CD4-positive, alpha-beta memory T cell (primary cell): ENCODE data around the gene EFCAB5. TPM values are rescaled to one million over a fixed set of nuclear protein-coding genes. Genes with fewer than 3 reads are reported as not detected.
A peak's percentile ranks its signal among the peaks of the same experiment; 100 is the strongest.
"Not testable (repeated sequence)": the region's sequence is repeated elsewhere in the genome, so short reads cannot be mapped to it uniquely, and the experiment has no call there.

Experiments used
- CTCF ChIA-PET: fragments of 350-600 bp; sonication (Branson Sonifier 250); formaldehyde crosslinking; loops from one replicate; lab custom pipeline; 2021; ENCODE audit warnings: inconsistent platforms; ENCODE audit not compliant: partially characterized antibody; lab: Charles Lee
- POLR2A ChIA-PET: fragments of 350-600 bp; sonication (Branson Sonifier 250); formaldehyde crosslinking; loops from one replicate; lab custom pipeline; 2021; ENCODE audit not compliant: partially characterized antibody; lab: Charles Lee
- DNase-seq, 5 donors: peaks; one replicate each; pipeline versions ENCODE4 v3.0.0 to v3.0.0-alpha.2; 2020 to 2022; ENCODE audit warnings: mixed read lengths in 1 of 5
- H3K27ac ChIP-seq: one replicate; pipeline ENCODE4 v1.7.0; 2013; ENCODE audit warnings: low read depth, low read length
- H3K27me3 ChIP-seq: 2 replicates; pipeline ENCODE4 v1.7.0; 2013; ENCODE audit warnings: mild to moderate bottlenecking, low read length, moderate library complexity; ENCODE audit not compliant: insufficient read depth
- H3K36me3 ChIP-seq: 2 replicates; pipeline ENCODE4 v1.7.0; 2013; ENCODE audit warnings: mild to moderate bottlenecking, low read length, moderate library complexity; ENCODE audit not compliant: insufficient read depth
- H3K4me1 ChIP-seq: 2 replicates; pipeline ENCODE4 v1.7.0; 2013; ENCODE audit warnings: mild to moderate bottlenecking, low read length, moderate library complexity; ENCODE audit not compliant: insufficient read depth
- H3K4me3 ChIP-seq, 2 donors: one replicate each; pipeline ENCODE4 v1.7.0; 2013; ENCODE audit warnings: low read length in 2 of 2, mild to moderate bottlenecking in 1 of 2
- H3K9me3 ChIP-seq, 2 donors: one replicate each; pipeline ENCODE4 v1.7.0; 2013; ENCODE audit warnings: low read length in 2 of 2, control low read depth in 1 of 2; ENCODE audit not compliant: control insufficient read depth in 1 of 2
- H3K27ac Mint-ChIP-seq, 7 donors: one replicate each; pipeline ENCODE4 v1.8.0; 2020 to 2021; ENCODE audit warnings: mixed read lengths in 7 of 7, mild to moderate bottlenecking in 6 of 7, inconsistent platforms in 3 of 7, moderate library complexity in 3 of 7
- H3K27me3 Mint-ChIP-seq, 2 donors: one replicate each; pipeline ENCODE4 v1.8.0; 2020 to 2021; ENCODE audit warnings: mixed read lengths in 2 of 2
- H3K36me3 Mint-ChIP-seq, 2 donors: one replicate each; pipeline ENCODE4 v1.8.0; 2020 to 2021; ENCODE audit warnings: mixed read lengths in 2 of 2, inconsistent platforms in 1 of 2, mild to moderate bottlenecking in 1 of 2
- H3K4me1 Mint-ChIP-seq, 4 donors: one replicate each; pipeline ENCODE4 v1.8.0; 2020 to 2021; ENCODE audit warnings: mixed read lengths in 4 of 4, mild to moderate bottlenecking in 1 of 4
- H3K4me3 Mint-ChIP-seq, 8 donors: one replicate each; pipeline ENCODE4 v1.8.0; 2020 to 2021; ENCODE audit warnings: mixed read lengths in 8 of 8, mild to moderate bottlenecking in 7 of 8, moderate library complexity in 6 of 8, inconsistent platforms in 3 of 8
- H3K9me3 Mint-ChIP-seq, 8 donors: one replicate each; pipeline ENCODE4 v1.8.0; 2020 to 2021; ENCODE audit warnings: mixed read lengths in 8 of 8, mild to moderate bottlenecking in 5 of 8, inconsistent platforms in 3 of 8, moderate library complexity in 1 of 8
- intact Hi-C: fragments of 100-400 bp; cut with micrococcal nuclease; formaldehyde crosslinking; loops from one replicate; pipeline ENCODE4 v1.15.1; 2023
- microRNA-seq: library from miRNA; unstranded; fragments of <30 nt; microRNA quantifications from one replicate; pipeline ENCODE4 v1.2.0, GENCODE V29; 2021; ENCODE audit warnings: borderline replicate concordance, borderline number of aligned reads, borderline microRNAs expressed, mixed read lengths
- polyA plus RNA-seq, 2 donors: library from polyadenylated mRNA; unstranded; fragments of 300-500 nt; fragmentation: Illumina TruSeq; gene quantifications; one replicate each; pipeline ENCODE4 v1.2.3, GENCODE V29; 2021
- total RNA-seq, 2 experiments: library from RNA; stranded (reverse); gene quantifications; one replicate each; pipeline ENCODE4 v1.2.3, GENCODE V29; 2021

The EFCAB5 gene
- total and polyA plus RNA-seq, 4 experiments from 2014 or later, result 0.39 to 4.7 (median 1.7) TPM

DNA sequence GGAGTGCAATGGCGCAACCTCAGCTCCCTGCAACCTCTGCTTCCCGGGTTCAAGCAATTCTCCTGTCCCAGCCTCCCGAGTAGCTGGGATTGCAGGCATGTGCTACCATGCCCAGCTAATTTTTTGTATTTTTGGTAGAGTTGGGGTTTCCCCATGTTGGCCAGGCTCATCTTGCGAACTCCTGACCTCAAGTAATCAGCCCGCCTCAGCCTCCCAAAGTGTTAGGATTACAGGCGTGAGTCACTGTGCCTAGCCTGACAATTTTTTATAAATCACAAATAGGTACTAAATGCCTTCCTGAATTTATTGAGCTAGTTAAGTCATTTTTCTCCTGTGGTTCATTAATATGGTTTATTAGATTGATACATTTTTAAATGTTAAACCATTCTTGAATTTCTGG lies 206.4 kb downstream of the EFCAB5 start:
- H3K27ac Mint-ChIP-seq, H3K27ac ChIP-seq, DNase-seq, H3K4me1 ChIP-seq, H3K36me3 ChIP-seq, H3K9me3 ChIP-seq, H3K27me3 Mint-ChIP-seq, H3K9me3 Mint-ChIP-seq, POLR2A ChIA-PET, H3K27me3 ChIP-seq, intact Hi-C loops, H3K4me3 ChIP-seq: not testable (repeated sequence)
- H3K4me3 Mint-ChIP-seq, result peak overlapping the region in 1 of 8 donors; percentile 43
- CTCF ChIA-PET, result interaction anchor here (1.2 kb wide), 1 partner anchor 23 kb away, joined by 3 read pairs; no protein-coding TSS in a partner anchor
- H3K36me3 Mint-ChIP-seq, result peaks cover 12 to 15% of the 10 kb centered on the region in 2 donors
- peaks cover 7 to 24% (median 19%) of the 10 kb centered on the region in 4 donors for H3K4me1 Mint-ChIP-seq

GRCh38 chr17:30148376-30148775 lies 206.9 kb downstream of the EFCAB5 start:
- Histone ChIP-seq H3K27me3 (no peaks in the 10 kb centered on the region), H3K36me3 (no peaks in the 10 kb centered on the region), H3K4me3 (no peak overlapping the region), H3K9me3 (no peaks in the 10 kb centered on the region), H3K4me1 (no peaks in the 10 kb centered on the region), H3K27ac (no peak overlapping the region)
- ChIA-PET CTCF (interaction anchor here (1.2 kb wide), 1 partner anchor 23 kb away, joined by 3 read pairs; no protein-coding TSS in a partner anchor), POLR2A (no interaction called here)
- Mint-ChIP-seq H3K4me3 (no peak overlapping the region), H3K36me3 (peaks cover 15% of the 10 kb centered on the region in 2 donors), H3K9me3 (no peaks in the 10 kb centered on the region), H3K4me1 (peaks cover 7 to 20% (median 18%) of the 10 kb centered on the region in 4 donors), H3K27ac (peak overlapping the region in 5 of 7 donors; percentile 3 to 67 (median 37)), H3K27me3 (no peaks in the 10 kb centered on the region)
- intact Hi-C loops, result no loop called here
- no peak for DNase-seq

DNA sequence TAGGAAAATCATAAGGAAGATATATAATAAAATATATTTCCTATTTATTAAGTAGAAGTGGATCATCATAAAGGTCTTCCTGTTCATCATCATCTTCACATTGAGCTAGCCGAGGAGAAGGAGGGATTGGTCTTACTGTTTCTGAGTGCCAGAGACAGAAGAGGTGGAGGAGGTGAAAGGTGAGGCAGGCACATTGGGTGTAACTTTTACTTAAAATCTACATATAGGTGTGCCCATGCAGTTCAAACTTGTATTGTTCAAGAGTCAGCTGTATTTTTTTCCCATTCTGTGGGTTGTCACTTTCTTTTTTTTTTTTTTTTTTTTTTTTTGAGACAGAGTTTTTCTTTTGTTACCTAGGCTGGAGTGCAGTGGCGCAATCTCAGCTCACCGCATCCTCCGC lies 210.0 kb downstream of the EFCAB5 start:
- no peaks in the 10 kb centered on the region for H3K27me3 ChIP-seq
- H3K36me3 ChIP-seq, result no peaks in the 10 kb centered on the region
- Mint-ChIP-seq H3K4me1 (peaks cover 10 to 28% (median 19%) of the 10 kb centered on the region in 4 donors), H3K36me3 (peaks cover 21 to 22% of the 10 kb centered on the region in 2 donors), H3K4me3 (no peak overlapping the region), H3K9me3 (no peaks in the 10 kb centered on the region), H3K27ac (peak overlapping the region in 2 of 7 donors; percentile 22 to 24), H3K27me3 (no peaks in the 10 kb centered on the region)
- H3K9me3 ChIP-seq, result no peaks in the 10 kb centered on the region
- CTCF ChIA-PET, result interaction anchor here (2.3 kb wide), 1 partner anchor 26 kb away, joined by 8 read pairs; no protein-coding TSS in a partner anchor
- intact Hi-C loops, result no loop called here
- no peaks in the 10 kb centered on the region for H3K4me1 ChIP-seq
- no peak overlapping the region for H3K4me3 ChIP-seq
- no peak for DNase-seq
- H3K27ac ChIP-seq, result no peak overlapping the region
- POLR2A ChIA-PET, result interaction anchor here (1.1 kb wide), 1 partner anchor 140 kb away, joined by 3 read pairs; the partner anchor contains the start of gene BLMH

DNA sequence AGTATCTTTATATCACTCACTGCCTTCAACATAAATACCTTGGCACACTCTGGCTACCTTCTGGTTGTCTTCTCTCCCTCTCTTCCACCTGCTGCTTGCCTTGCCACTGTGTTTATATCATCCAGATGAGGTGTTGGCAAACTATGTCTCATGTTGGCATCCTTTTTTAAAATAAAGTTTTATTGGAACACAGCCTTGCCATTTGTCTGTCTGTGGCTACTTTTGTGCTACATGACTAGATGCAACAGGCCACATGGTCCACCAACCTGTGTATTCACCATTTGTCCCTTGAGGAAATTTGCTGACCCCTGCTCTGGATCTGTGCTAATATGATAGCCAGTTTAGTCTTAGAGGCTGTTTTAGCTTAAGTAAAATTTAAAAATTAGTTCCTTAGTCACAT lies 212.0 kb downstream of the EFCAB5 start:
- H3K27me3 ChIP-seq, result no peaks in the 10 kb centered on the region
- intact Hi-C loops, result no loop called here
- ChIA-PET POLR2A (no interaction called here), CTCF (interaction anchor here (1.5 kb wide), 1 partner anchor 48 kb away, joined by 11 read pairs; no protein-coding TSS in a partner anchor)
- H3K9me3 Mint-ChIP-seq, result no peaks in the 10 kb centered on the region
- no peaks in the 10 kb centered on the region for H3K27me3 Mint-ChIP-seq
- no peaks in the 10 kb centered on the region for H3K36me3 ChIP-seq
- H3K4me3 Mint-ChIP-seq, result no peak overlapping the region
- peak overlapping the region in 2 of 7 donors; percentile 53 to 61 for H3K27ac Mint-ChIP-seq
- H3K4me1 ChIP-seq, result no peaks in the 10 kb centered on the region
- H3K36me3 Mint-ChIP-seq, result peaks cover 32 to 33% of the 10 kb centered on the region in 2 donors
- H3K27ac ChIP-seq, result no peak overlapping the region
- H3K4me1 Mint-ChIP-seq, result peaks cover 21 to 36% (median 28%) of the 10 kb centered on the region in 4 donors
- no peak for DNase-seq
- no peaks in the 10 kb centered on the region for H3K9me3 ChIP-seq
- H3K4me3 ChIP-seq, result no peak overlapping the region

GRCh38 chr17:30155389-30155788 lies 214.0 kb downstream of the EFCAB5 start:
- Histone ChIP-seq H3K4me1 (no peaks in the 10 kb centered on the region), H3K27me3 (no peaks in the 10 kb centered on the region), H3K27ac (no peak overlapping the region), H3K36me3 (no peaks in the 10 kb centered on the region), H3K4me3 (no peak overlapping the region), H3K9me3 (no peaks in the 10 kb centered on the region)
- peaks cover 24 to 50% (median 31%) of the 10 kb centered on the region in 4 donors for H3K4me1 Mint-ChIP-seq
- peaks cover 0 to 7% (median 5%) of the 10 kb centered on the region in 8 donors for H3K9me3 Mint-ChIP-seq
- no peak for DNase-seq
- ChIA-PET CTCF (no interaction called here), POLR2A (no interaction called here)
- intact Hi-C loops, result no loop called here
- no peak overlapping the region for H3K4me3 Mint-ChIP-seq
- H3K27ac Mint-ChIP-seq, result peak overlapping the region in 1 of 7 donors; percentile 44
- peaks cover 46 to 49% of the 10 kb centered on the region in 2 donors for H3K36me3 Mint-ChIP-seq
- H3K27me3 Mint-ChIP-seq, result no peaks in the 10 kb centered on the region

Small RNAs within 50 kb of the gene (microRNA-seq; reads per million reads assigned to microRNA genes)
- gene MIR423, result not detected

Other genes with a start within 250 kb of the EFCAB5 start
- 10 to 100 TPM; 68.9 to 70.4 TPM for gene SSH2, start 11.4 kb upstream of the EFCAB5 start, total RNA-seq
- gene SSH2, start 11.4 kb upstream of the EFCAB5 start, polyA plus RNA-seq, result 10 to 100 TPM; 13.5 to 39.6 TPM
- 10 to 100 TPM; 31.5 to 32.2 TPM for gene NSRP1, start 175.2 kb downstream of the EFCAB5 start, total RNA-seq
- 10 to 100 TPM; 12.1 to 39.9 TPM for gene NSRP1, start 175.2 kb downstream of the EFCAB5 start, polyA plus RNA-seq